Measurements from ENCODE around the gene MUC6.

DNA sequence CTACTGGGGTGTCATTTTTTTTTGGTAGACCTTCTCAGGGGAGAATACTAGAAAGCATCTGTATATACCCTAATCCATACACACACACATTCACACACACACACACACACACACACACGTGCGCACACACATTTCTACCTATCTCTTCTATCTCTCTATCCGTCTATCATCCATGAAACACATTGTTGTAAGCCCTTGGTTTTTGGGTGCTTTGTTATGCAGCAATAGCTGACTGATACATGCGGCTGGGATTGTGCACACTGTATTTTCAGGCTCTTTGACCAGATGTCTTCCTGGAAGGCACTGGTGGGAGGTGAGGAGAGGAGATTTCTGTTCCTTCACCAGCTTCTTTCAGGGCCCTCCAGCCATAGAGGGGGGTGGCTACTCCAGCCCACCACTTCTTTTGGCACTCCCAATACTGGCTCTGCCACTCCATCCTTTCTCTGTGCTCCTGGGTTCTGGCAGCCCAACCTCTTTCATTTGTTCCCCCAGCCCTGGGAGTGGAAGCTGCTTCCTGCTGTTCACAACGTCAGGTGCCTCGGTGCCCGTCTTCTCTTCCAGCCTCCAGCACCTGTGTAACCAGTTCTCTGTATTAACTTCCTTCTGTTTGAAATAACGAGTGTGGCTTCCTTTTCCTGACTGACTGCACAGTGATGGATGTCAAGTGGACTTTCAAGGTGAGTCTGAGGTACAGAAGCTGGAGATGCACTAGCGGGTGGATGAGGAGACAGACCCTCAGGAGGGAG is 25.7 kb upstream of the MUC6 start:
- TF ChIP-seq POLR2A (IDR thresholded peaks at IDR 0.05), result no peak
- TF ChIP-seq, protein P1, sequence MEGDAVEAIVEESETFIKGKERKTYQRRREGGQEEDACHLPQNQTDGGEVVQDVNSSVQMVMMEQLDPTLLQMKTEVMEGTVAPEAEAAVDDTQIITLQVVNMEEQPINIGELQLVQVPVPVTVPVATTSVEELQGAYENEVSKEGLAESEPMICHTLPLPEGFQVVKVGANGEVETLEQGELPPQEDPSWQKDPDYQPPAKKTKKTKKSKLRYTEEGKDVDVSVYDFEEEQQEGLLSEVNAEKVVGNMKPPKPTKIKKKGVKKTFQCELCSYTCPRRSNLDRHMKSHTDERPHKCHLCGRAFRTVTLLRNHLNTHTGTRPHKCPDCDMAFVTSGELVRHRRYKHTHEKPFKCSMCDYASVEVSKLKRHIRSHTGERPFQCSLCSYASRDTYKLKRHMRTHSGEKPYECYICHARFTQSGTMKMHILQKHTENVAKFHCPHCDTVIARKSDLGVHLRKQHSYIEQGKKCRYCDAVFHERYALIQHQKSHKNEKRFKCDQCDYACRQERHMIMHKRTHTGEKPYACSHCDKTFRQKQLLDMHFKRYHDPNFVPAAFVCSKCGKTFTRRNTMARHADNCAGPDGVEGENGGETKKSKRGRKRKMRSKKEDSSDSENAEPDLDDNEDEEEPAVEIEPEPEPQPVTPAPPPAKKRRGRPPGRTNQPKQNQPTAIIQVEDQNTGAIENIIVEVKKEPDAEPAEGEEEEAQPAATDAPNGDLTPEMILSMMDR (IDR thresholded peaks at IDR 0.05 in 4 of 5, conservative IDR thresholded peaks at IDR 0.05 in 1 of 5), result no peak
